IMR-90 (cell line): ENCODE results near the gene UNKL.

ENCODE experiments used
- BHLHE40 ChIP-seq: fragments of 150-350 bp; IDR thresholded peaks from 2 replicates; pipeline ENCODE4 v1.6.1; 2016; ENCODE audit warnings: mild to moderate bottlenecking, low read depth, low read length
- CEBPB ChIP-seq: IDR thresholded peaks from 2 replicates; pipeline ENCODE4 v1.6.1; 2012; ENCODE audit warnings: low read depth, low read length, improper control_type of control experiment
- CTCF ChIP-seq: conservative IDR thresholded peaks from 2 replicates; pipeline ENCODE4 v1.5.1; 2012; ENCODE audit warnings: mild to moderate bottlenecking, low read depth, low read length, improper control_type of control experiment
- FOS ChIP-seq: fragments of 150-350 bp; IDR thresholded peaks from 2 replicates; pipeline ENCODE4 v1.6.1; 2016; ENCODE audit warnings: low read depth, low read length
- MAFK ChIP-seq: IDR thresholded peaks from 2 replicates; pipeline ENCODE4 v1.6.1; 2012; ENCODE audit warnings: low read depth, low read length, improper control_type of control experiment
- MAZ ChIP-seq: IDR thresholded peaks from 2 replicates; pipeline ENCODE4 v1.6.1; 2012; ENCODE audit warnings: low read depth, mild to moderate bottlenecking, low read length, improper control_type of control experiment, moderate library complexity, borderline replicate concordance
- POLR2A ChIP-seq: IDR thresholded peaks from 2 replicates; pipeline ENCODE4 v1.6.1; 2012; ENCODE audit warnings: mild to moderate bottlenecking, low read depth, low read length
- RAD21 ChIP-seq: IDR thresholded peaks from 2 replicates; pipeline ENCODE4 v1.6.1; 2012; ENCODE audit warnings: low read length, improper control_type of control experiment
- RCOR1 ChIP-seq: IDR thresholded peaks from 2 replicates; pipeline ENCODE4 v1.6.1; 2012; ENCODE audit warnings: mild to moderate bottlenecking, low read length, improper control_type of control experiment; ENCODE audit not compliant: insufficient replicate concordance

- TF ChIP-seq CTCF, result no peak
- TF ChIP-seq MAZ, result no peak
- no peak for TF ChIP-seq FOS
- no peak for TF ChIP-seq RAD21
- no peak for TF ChIP-seq POLR2A
- no peak for TF ChIP-seq RCOR1
- no peak for TF ChIP-seq BHLHE40
- no peak for TF ChIP-seq MAFK
- no peak for TF ChIP-seq CEBPB
These were observed 39.8 kb downstream of the UNKL start for GRCh38 chr16:1374418-1375297.
